WERI-Rb-1 (cell line): ENCODE measurements around the gene SEMA5A.
"Not testable (repeated sequence)": the region's sequence is repeated elsewhere in the genome, so short reads cannot be mapped to it uniquely, and the experiment has no call there.

Experiments used
- DNase-seq: peaks from one replicate; pipeline ENCODE4 v3.0.0-alpha.2; 2020
- H3K27ac ChIP-seq: fragments of 250-450 bp; sonication (Bioruptor Pico); 2 replicates; pipeline ENCODE4 v1.5.1; 2020; ENCODE audit warnings: mild to moderate bottlenecking, moderate library complexity
- H3K27me3 ChIP-seq: fragments of 250-450 bp; sonication (Bioruptor Pico); 2 replicates; pipeline ENCODE4 v1.5.1; 2021; ENCODE audit warnings: mild to moderate bottlenecking, low read depth, moderate library complexity; ENCODE audit not compliant: insufficient read depth, severe bottlenecking
- H3K36me3 ChIP-seq: fragments of 250-450 bp; sonication (Bioruptor Pico); 2 replicates; pipeline ENCODE4 v1.5.1; 2020; ENCODE audit warnings: mild to moderate bottlenecking, moderate library complexity
- H3K4me3 ChIP-seq: 2 replicates; pipeline ENCODE4 v1.5.1; 2011; ENCODE audit warnings: low read depth, mild to moderate bottlenecking, control low read depth, low read length
- H3K9me3 ChIP-seq: fragments of 250-450 bp; sonication (Bioruptor Pico); 2 replicates; pipeline ENCODE4 v1.5.1; 2021; ENCODE audit warnings: mild to moderate bottlenecking, moderate library complexity; ENCODE audit not compliant: severe bottlenecking
- TF ChIP-seq, protein P1 (sequence below): IDR thresholded peaks from 2 replicates; pipeline ENCODE4 v1.5.1; 2011; ENCODE audit warnings: low read depth, mild to moderate bottlenecking, control low read depth, inconsistent platforms, low read length

SEMA5A gene

DNA sequence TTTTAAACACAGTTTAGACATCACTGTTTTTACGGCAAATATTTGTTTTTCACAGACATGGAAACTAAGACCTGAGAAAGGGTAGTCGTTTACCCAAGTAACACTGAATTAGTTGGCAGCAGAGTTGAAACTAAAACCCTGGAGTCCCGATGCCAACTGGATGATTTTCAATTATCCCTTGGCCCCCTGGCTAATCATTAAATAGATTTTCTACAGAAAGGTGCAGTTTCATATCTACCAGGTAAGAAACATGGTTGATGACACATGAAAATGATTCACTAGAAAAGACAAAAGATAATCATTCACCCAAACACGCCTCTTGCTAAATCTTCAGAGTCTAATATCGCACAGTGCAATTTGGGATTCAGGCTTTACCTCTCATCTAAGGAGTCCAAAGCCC lies 136.9 kb downstream of the SEMA5A start:
- no peak overlapping the region for H3K27ac ChIP-seq
- DNase-seq, result no peak
- TF ChIP-seq, protein P1, sequence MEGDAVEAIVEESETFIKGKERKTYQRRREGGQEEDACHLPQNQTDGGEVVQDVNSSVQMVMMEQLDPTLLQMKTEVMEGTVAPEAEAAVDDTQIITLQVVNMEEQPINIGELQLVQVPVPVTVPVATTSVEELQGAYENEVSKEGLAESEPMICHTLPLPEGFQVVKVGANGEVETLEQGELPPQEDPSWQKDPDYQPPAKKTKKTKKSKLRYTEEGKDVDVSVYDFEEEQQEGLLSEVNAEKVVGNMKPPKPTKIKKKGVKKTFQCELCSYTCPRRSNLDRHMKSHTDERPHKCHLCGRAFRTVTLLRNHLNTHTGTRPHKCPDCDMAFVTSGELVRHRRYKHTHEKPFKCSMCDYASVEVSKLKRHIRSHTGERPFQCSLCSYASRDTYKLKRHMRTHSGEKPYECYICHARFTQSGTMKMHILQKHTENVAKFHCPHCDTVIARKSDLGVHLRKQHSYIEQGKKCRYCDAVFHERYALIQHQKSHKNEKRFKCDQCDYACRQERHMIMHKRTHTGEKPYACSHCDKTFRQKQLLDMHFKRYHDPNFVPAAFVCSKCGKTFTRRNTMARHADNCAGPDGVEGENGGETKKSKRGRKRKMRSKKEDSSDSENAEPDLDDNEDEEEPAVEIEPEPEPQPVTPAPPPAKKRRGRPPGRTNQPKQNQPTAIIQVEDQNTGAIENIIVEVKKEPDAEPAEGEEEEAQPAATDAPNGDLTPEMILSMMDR, result no peak
- no peaks in the 10 kb centered on the region for H3K36me3 ChIP-seq
- no peaks in the 10 kb centered on the region for H3K9me3 ChIP-seq
- no peak overlapping the region for H3K4me3 ChIP-seq
- H3K27me3 ChIP-seq, result no peaks in the 10 kb centered on the region

DNA sequence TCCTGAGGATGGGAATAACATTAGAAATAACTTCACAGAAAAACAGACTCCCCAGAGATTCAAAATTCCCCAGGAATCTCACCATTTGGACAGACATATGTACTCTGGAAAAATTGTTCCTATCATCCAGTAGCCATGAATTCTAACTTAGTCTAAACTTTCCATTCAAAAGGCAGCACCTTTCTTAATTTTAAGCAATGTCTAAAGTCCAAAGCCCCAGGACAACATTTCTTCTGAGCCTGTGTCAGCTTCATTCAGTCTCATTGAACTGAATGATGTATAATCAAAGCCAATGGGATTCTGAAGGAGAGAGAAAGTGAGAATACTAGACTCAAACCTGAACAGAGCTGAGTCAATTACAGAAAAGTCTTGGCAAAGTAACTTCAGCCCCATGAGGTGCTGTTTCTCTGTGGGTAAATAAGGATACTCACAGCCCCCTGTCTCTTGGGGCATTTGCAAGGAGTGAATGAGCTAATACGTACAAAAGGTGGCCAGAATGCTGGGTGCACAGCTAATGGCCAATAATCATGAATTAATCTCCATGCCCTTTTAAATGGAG lies 140.6 kb downstream of the SEMA5A start:
- Histone ChIP-seq H3K9me3 (no peaks in the 10 kb centered on the region), H3K27ac (no peak overlapping the region), H3K36me3 (no peaks in the 10 kb centered on the region), H3K27me3 (no peaks in the 10 kb centered on the region), H3K4me3 (no peak overlapping the region)
- no peak for DNase-seq
- TF ChIP-seq, protein P1, result no peak

DNA sequence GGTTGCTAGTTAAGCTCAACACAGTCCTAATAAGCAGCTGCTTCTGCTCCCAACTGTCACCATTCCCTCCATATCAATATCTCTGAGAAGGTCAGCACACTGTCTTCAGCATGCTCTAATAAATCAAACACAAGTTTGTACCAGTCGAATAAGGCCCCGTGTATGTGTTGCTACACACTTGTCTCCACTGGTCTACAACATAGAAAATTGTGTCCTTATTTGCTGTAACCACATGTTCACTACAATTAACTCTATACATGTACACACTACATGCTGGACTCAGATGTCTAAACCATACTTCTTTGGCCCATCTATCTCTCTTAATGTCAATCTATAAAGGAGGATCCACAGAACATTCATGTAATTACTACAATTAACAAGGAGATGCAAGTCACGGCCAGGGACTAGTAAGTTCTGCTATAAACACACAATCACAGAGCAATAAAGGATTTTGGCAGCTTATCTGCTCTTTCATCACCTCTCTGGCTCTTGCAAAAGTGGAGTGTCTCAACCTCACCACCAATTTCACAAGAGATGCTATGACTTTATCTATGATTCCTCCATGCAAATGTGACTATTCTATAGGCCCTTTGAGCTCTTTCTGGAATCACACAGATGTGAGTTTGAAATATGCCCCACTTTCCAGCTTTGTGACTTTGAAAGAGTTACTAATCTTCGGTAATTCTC lies 143.9 kb downstream of the SEMA5A start:
- no peak overlapping the region for H3K27ac ChIP-seq
- H3K36me3 ChIP-seq, result no peaks in the 10 kb centered on the region
- no peak for DNase-seq
- H3K27me3 ChIP-seq, result no peaks in the 10 kb centered on the region
- TF ChIP-seq, protein P1, result no peak
- H3K4me3 ChIP-seq, result no peak overlapping the region
- H3K9me3 ChIP-seq, result peaks cover 4% of the 10 kb centered on the region

DNA sequence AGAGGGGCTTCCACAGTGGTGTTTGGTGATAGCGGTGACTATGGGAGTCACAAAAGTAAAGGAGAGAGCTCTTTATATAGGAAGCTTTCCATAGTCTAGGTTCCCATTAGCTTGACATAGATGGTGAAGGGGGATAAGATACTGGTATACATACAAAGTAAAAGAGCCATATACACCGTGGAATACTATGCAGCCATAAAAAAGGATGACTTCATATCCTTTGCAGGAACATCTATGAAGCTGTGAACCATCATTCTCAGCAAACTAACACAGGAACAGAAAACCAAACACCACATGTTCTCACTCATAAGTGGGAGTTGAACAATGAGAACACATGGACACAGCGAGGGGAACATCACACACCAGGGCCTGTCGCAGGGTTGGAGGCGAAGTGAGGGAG lies 146.1 kb downstream of the SEMA5A start:
- H3K4me3 ChIP-seq, H3K9me3 ChIP-seq, DNase-seq, H3K27ac ChIP-seq, H3K27me3 ChIP-seq, H3K36me3 ChIP-seq: not testable (repeated sequence)

DNA sequence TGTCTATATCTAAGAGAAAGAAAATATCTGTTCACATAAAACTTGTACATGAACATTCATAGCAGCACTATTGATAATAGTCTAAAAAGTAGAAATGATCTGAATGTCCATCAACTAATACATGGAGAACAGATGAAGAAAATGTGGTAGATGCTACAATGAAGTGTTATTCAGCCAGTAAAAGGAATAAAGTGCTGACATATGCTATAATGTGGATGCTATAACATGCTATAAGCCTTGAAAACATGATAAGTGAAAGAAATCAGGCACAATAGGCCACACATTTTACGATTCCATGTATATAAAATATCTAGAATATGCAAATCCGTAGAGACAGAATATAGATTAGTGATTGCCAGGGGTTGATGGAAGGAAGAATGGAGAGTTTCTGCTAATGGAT lies 146.8 kb downstream of the SEMA5A start:
- Histone ChIP-seq H3K4me3 (no peak overlapping the region), H3K27ac (no peak overlapping the region), H3K36me3 (no peaks in the 10 kb centered on the region), H3K9me3 (peaks cover 4% of the 10 kb centered on the region), H3K27me3 (no peaks in the 10 kb centered on the region)
- no peak for DNase-seq
- TF ChIP-seq, protein P1, result no peak

DNA sequence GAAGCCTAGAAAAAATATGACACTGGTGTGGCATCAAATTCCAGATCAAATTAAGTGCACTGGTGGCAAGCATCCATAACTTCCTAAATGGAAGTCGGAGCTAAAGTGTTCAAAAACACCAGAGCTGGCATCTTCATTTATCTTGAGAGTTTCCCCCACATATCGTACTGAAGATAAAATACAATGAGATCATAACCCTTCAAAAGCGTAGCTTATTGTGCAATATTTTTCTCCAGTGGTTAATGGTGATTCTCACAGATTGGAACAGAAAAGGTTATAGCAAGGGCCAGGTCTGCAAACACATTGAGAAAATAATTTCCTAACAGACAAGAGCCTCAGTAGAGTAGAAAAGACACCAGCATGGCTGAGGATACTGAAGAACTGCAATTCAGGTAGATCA lies 147.6 kb downstream of the SEMA5A start:
- H3K9me3 ChIP-seq, result peaks cover 4% of the 10 kb centered on the region
- TF ChIP-seq, protein P1, result no peak
- no peak overlapping the region for H3K27ac ChIP-seq
- H3K4me3 ChIP-seq, result no peak overlapping the region
- H3K36me3 ChIP-seq, result no peaks in the 10 kb centered on the region
- no peak for DNase-seq
- no peaks in the 10 kb centered on the region for H3K27me3 ChIP-seq
